Measurements from ENCODE around the gene SALL1. TPM values are rescaled to one million over a fixed set of nuclear protein-coding genes. Genes with fewer than 3 reads are reported as not detected.

Gene SALL1
- total and polyA plus RNA-seq, 2 of the 4 experiments (the other 2 are of a cell fraction) = 0.90 to 5.2 TPM

DNA sequence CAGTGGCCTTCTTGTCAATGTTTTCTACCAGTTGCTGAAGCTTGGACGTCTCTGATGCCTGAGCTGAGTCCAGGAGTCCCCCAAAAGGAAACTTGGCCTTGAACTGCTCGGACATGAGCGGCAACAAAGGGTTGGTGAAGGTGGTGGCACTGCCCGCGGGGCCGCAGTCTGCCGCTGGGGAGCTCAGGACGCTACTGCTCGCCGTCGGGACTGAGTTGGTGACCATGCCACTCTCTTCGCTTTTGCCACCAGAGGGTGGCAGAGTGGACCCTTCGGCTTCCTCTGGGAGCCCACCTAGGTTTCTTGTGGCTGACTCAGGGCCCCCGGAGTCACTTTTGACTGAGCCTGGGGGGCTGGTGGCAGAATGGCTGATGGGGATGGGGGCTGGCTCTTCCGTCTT, 11.0 kb downstream of the SALL1 start:
- dilution Hi-C loops (cut with HindIII; ENCODE audit: low sequenced_read_pairs, unreplicated experiment) = no loop called here
- no peak overlapping the region for H2BK120ac ChIP-seq (ENCODE audit: low read depth, low read length)
- H2BK20ac ChIP-seq (ENCODE audit: low read depth, low read length) = no peak overlapping the region
- H4K8ac ChIP-seq (ENCODE audit: low read depth in 2 of 2, low read length in 2 of 2) = no peak overlapping the region
- no peak overlapping the region for H2AK9ac ChIP-seq (replicated peaks; ENCODE audit: low read depth, low read length, poor library complexity)
- no peak for ATAC-seq (ENCODE audit: low read depth)
- H4K91ac ChIP-seq (ENCODE audit: insufficient read depth, low read depth, low read length) = no peak overlapping the region
- no peak overlapping the region for H3K23ac ChIP-seq (ENCODE audit: low read depth, low read length)
- no peak overlapping the region for H3K4ac ChIP-seq (ENCODE audit: low read depth, low read length)
- no peak overlapping the region for H3K18ac ChIP-seq (ENCODE audit: low read depth, low read length)
- no peak for DNase-seq
- H3K9me3 ChIP-seq (ENCODE audit: control insufficient read depth, insufficient read depth, low read length) = no peaks in the 10 kb centered on the region
- in situ Hi-C loops (cut with MboI; ENCODE audit: low sequenced_read_pairs) = no loop called here
- H2BK15ac ChIP-seq (ENCODE audit: low read depth, low read length) = no peak overlapping the region
- BruUV-seq (replicated peaks) = no TSS peak
- H3K4me2 ChIP-seq (ENCODE audit: low read depth, low read length) = no peak overlapping the region
- intact Hi-C loops (cut with micrococcal nuclease) = no loop called here
- H3K36me3 ChIP-seq (ENCODE audit: control insufficient read depth, insufficient read depth, low read length) = peaks cover 52% of the 10 kb centered on the region
- peaks cover 0 to 48% of the 10 kb centered on the region in 2 experiments; a peak in 3 of 4 replicates for H3K79me1 ChIP-seq (ENCODE audit: low read depth in 1 of 2, low read length in 2 of 2)
- H2AK5ac ChIP-seq (ENCODE audit: low read depth, low read length) = no peak overlapping the region
- H3K9ac ChIP-seq (ENCODE audit: low read depth, low read length) = no peak overlapping the region
- H3K14ac ChIP-seq (replicated peaks; ENCODE audit: low read depth, low read length) = no peak overlapping the region
- peaks cover 8% of the 10 kb centered on the region for H3K9me1 ChIP-seq (ENCODE audit: insufficient read depth, low read length)
- 100% methylated on average over 2 of the region's 15 CpGs; no CpG with 5 or more reads in 1 of the 2 experiments for WGBS, 2 experiments (ENCODE audit: extremely low coverage in 2 of 2, insufficient read length in 1 of 2)
- no peak overlapping the region for H3K4me3 ChIP-seq (ENCODE audit: insufficient read depth, low read depth, low read length)
- H2AFZ ChIP-seq (replicated peaks; ENCODE audit: low read length, poor library complexity) = no peak overlapping the region
- H3K56ac ChIP-seq (ENCODE audit: extremely low read depth, insufficient read depth, low read length) = no peak overlapping the region
- no peak overlapping the region for H4K5ac ChIP-seq (ENCODE audit: low read depth, low read length)
- H3K4me1 ChIP-seq (ENCODE audit: control insufficient read depth, insufficient read depth, low read length) = no peaks in the 10 kb centered on the region
- no peak overlapping the region for H2BK5ac ChIP-seq (ENCODE audit: low read depth, low read length, poor library complexity, severe bottlenecking)
- ChIA-PET CTCF (no interaction called here), POLR2A (ENCODE audit: unreplicated experiment) (no interaction called here)
- no peaks in the 10 kb centered on the region for H3K27me3 ChIP-seq (ENCODE audit: control insufficient read depth, insufficient read depth, low read length)
- H4K20me1 ChIP-seq (ENCODE audit: insufficient read depth, low read length) = peaks cover 64% of the 10 kb centered on the region
- TF ChIP-seq RCOR1 (IDR thresholded peaks at IDR 0.05; ENCODE audit: insufficient replicate concordance, low read length) (no peak), MAZ (IDR thresholded peaks at IDR 0.05; ENCODE audit: borderline replicate concordance, low read depth, low read length) (no peak), CEBPB (IDR thresholded peaks at IDR 0.05; ENCODE audit: low read depth, low read length) (no peak), POLR2A (IDR thresholded peaks at IDR 0.05; ENCODE audit: low read depth, low read length) (no peak), RAD21 (IDR thresholded peaks at IDR 0.05; ENCODE audit: low read length) (no peak), MAFK (IDR thresholded peaks at IDR 0.05; ENCODE audit: low read depth, low read length) (no peak), MXI1 (IDR thresholded peaks at IDR 0.05; ENCODE audit: borderline replicate concordance, low read depth, low read length) (no peak)
- TF ChIP-seq, protein P1, sequence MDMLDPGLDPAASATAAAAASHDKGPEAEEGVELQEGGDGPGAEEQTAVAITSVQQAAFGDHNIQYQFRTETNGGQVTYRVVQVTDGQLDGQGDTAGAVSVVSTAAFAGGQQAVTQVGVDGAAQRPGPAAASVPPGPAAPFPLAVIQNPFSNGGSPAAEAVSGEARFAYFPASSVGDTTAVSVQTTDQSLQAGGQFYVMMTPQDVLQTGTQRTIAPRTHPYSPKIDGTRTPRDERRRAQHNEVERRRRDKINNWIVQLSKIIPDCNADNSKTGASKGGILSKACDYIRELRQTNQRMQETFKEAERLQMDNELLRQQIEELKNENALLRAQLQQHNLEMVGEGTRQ (IDR thresholded peaks at IDR 0.05; ENCODE audit: low read depth, low read length) = no peak
- H3K27ac ChIP-seq (ENCODE audit: insufficient read depth, low read length) = no peak overlapping the region
